K562 (cell line): ENCODE data around the gene PRDM2. TPM values are rescaled to one million over a fixed set of nuclear protein-coding genes. Genes with fewer than 3 reads are reported as not detected.

Source experiments
- ATAC-seq: fragments of 200-7000 bp; cut with Tn5 transposase; 3 replicates; pipeline ENCODE4 v1.9.1; 2020; ENCODE audit warnings: moderate library complexity
- BruUV-seq: library from RNA; stranded (reverse); fragments of 400-500 nt; replicated peaks from 2 replicates; lab custom pipeline; 2021; lab: Mats Ljungman, UMichigan
- CTCF ChIA-PET: fragments of 300-600 bp; formaldehyde crosslinking; extraction: SDS; loops from one replicate; lab custom pipeline; 2021; ENCODE audit warnings: low intra/inter-chr PET ratio; lab: Yijun Ruan, JAX
- POLR2A ChIA-PET: fragments of 300-600, 350-650 bp; sonication (Branson Sonifier 250); formaldehyde crosslinking; extraction: SDS; loops from one replicate; lab custom pipeline; 2021; ENCODE audit warnings: antibody characterized with exemption, inconsistent platforms; lab: Yijun Ruan, JAX
- DNase-seq, 4 experiments: peaks; one replicate each; pipeline versions ENCODE4 v3.0.0 to v3.0.0-alpha.2; 2011 to 2018; ENCODE audit warnings: low spot score in 3 of 4, mixed read lengths in 3 of 4; ENCODE audit errors: extremely low read depth in 1 of 4
- FAIRE-seq: peaks from 2 replicates; lab custom pipeline; 2011; peaks lifted over from hg19 to GRCh38; lab: Jason Lieb, UNC
- H2AFZ ChIP-seq: 2 replicates; pipeline ENCODE4 v1.6.0; 2011; ENCODE audit warnings: low read depth, low read length, control low read depth, inconsistent platforms
- H3K27ac ChIP-seq: fragments of 200-600 bp; 3 replicates; pipeline ENCODE4 v1.8.0; 2011; ENCODE audit warnings: low read depth, mild to moderate bottlenecking, control low read depth, inconsistent platforms, low read length, moderate library complexity, mixed read lengths; ENCODE audit errors: extremely low read depth
- H3K27me3 ChIP-seq, 2 experiments: fragments of 300-600 bp in 1 of 2; 2 replicates in 1 of 2; 3 replicates in 1 of 2; pipeline versions ENCODE4 v1.6.0 to v1.8.0; 2011; ENCODE audit warnings: inconsistent platforms in 2 of 2, low read length in 2 of 2, mild to moderate bottlenecking in 1 of 2, mixed read lengths in 1 of 2, moderate library complexity in 1 of 2; ENCODE audit not compliant: control insufficient read depth in 2 of 2, insufficient read depth in 2 of 2
- H3K36me3 ChIP-seq: fragments of 300-600 bp; 3 replicates; pipeline ENCODE4 v1.8.0; 2011; ENCODE audit warnings: mild to moderate bottlenecking, low read length, inconsistent platforms; ENCODE audit not compliant: control insufficient read depth, insufficient read depth
- H3K4me1 ChIP-seq, 2 experiments: fragments of 200-600 bp in 1 of 2; replicated peaks in 1 of 2; 2 replicates in 1 of 2; 3 replicates in 1 of 2; pipeline versions ENCODE4 v1.5.1 to v1.8.0; 2011; ENCODE audit warnings: inconsistent platforms in 2 of 2, low read length in 2 of 2, mild to moderate bottlenecking in 1 of 2, mixed read lengths in 1 of 2, moderate library complexity in 1 of 2; ENCODE audit not compliant: control insufficient read depth in 2 of 2, insufficient read depth in 2 of 2
- H3K4me2 ChIP-seq: 2 replicates; pipeline ENCODE4 v1.6.1; 2011; ENCODE audit warnings: low read length, control low read depth, inconsistent platforms, mixed read lengths; ENCODE audit not compliant: insufficient read depth
- H3K4me3 ChIP-seq: fragments of 200-600 bp; sonication (generic), shearing (Covaris generic); 2 replicates; pipeline ENCODE4 v1.5.1; 2016; ENCODE audit warnings: control low read depth, inconsistent platforms
- H3K79me2 ChIP-seq: fragments of 200-600 bp; 3 replicates; pipeline ENCODE4 v1.8.0; 2011; ENCODE audit warnings: low read length, inconsistent platforms; ENCODE audit not compliant: control insufficient read depth, insufficient read depth
- H3K9ac ChIP-seq, 2 experiments: 2 replicates each; pipeline versions ENCODE4 v1.6.0 to v1.6.1; 2011; ENCODE audit warnings: low read depth in 2 of 2, low read length in 2 of 2, control low read depth in 1 of 2, inconsistent platforms in 1 of 2, mild to moderate bottlenecking in 1 of 2, mixed read lengths in 1 of 2; ENCODE audit not compliant: insufficient read depth in 1 of 2
- H3K9me1 ChIP-seq: one replicate; pipeline ENCODE4 v1.6.0; 2011; ENCODE audit warnings: inconsistent platforms, mild to moderate bottlenecking, low read length, moderate library complexity; ENCODE audit not compliant: control insufficient read depth, insufficient read depth
- H3K9me3 ChIP-seq: replicated peaks from 2 replicates; pipeline ENCODE4 v1.5.1; 2011; ENCODE audit warnings: low read depth, low read length, inconsistent platforms; ENCODE audit not compliant: control insufficient read depth, insufficient read depth
- H4K20me1 ChIP-seq: replicated peaks from 2 replicates; pipeline ENCODE4 v1.6.1; 2011; ENCODE audit warnings: low read length, inconsistent platforms, mixed read lengths; ENCODE audit not compliant: control insufficient read depth, insufficient read depth
- BHLHE40 ChIP-seq: IDR thresholded peaks from 2 replicates; pipeline ENCODE4 v1.6.1; 2011; ENCODE audit warnings: low read length, improper control_type of control experiment
- CBFA2T3 ChIP-seq: fragments of 450-650 bp; IDR thresholded peaks from 2 replicates; pipeline ENCODE4 v1.6.1; 2017
- CCNT2 ChIP-seq: IDR thresholded peaks from 2 replicates; pipeline ENCODE4 v1.6.1; 2011; ENCODE audit warnings: borderline replicate concordance, low read depth, mild to moderate bottlenecking, moderate library complexity, mixed read lengths, low read length; ENCODE audit not compliant: insufficient read length; ENCODE audit errors: extremely low read depth
- CREM ChIP-seq: IDR thresholded peaks from 2 replicates; pipeline ENCODE4 v1.6.1; 2014; ENCODE audit warnings: antibody characterized with exemption, low read depth
- DACH1 ChIP-seq: fragments of 450-650 bp; IDR thresholded peaks from 2 replicates; pipeline ENCODE4 v1.6.1; 2018; ENCODE audit not compliant: partially characterized antibody
- MNT ChIP-seq, 2 experiments: fragments of 450-650 bp; conservative IDR thresholded peaks; 2 replicates each; pipeline ENCODE4 v1.6.1; 2017; ENCODE audit warnings: mild to moderate bottlenecking in 2 of 2, moderate library complexity in 2 of 2
- MYNN ChIP-seq, 2 experiments: sonication (generic); formaldehyde crosslinking in 1 of 2; IDR thresholded peaks; 2 replicates each; pipeline versions ENCODE4 v1.5.0 to v1.6.1; 2016 to 2020; ENCODE audit warnings: antibody characterized with exemption in 1 of 2, missing genetic modification reagents in 1 of 2
- POLR2AphosphoS5 ChIP-seq: IDR thresholded peaks from 2 replicates; pipeline ENCODE4 v1.6.1; 2011; ENCODE audit warnings: mild to moderate bottlenecking, low read depth, low read length, moderate library complexity; ENCODE audit not compliant: control insufficient read depth, insufficient read depth
- STAG1 ChIP-seq: sonication (generic); formaldehyde crosslinking; IDR thresholded peaks from 2 replicates; pipeline ENCODE4 v1.5.0; 2020; ENCODE audit warnings: missing genetic modification reagents, borderline replicate concordance
- TBL1XR1 ChIP-seq, 2 experiments: IDR thresholded peaks; 2 replicates each; pipeline ENCODE4 v1.6.1; 2012; ENCODE audit warnings: improper control_type of control experiment in 2 of 2, low read length in 2 of 2, mild to moderate bottlenecking in 1 of 2
- TRIM24 ChIP-seq, 2 experiments: fragments of 450-650 bp; IDR thresholded peaks; 2 replicates each; pipeline ENCODE4 v1.6.1; 2016
- WGBS: fragments of 100-300 bp; shearing (Covaris generic); methylation state at CpG from one replicate; pipeline ENCODE4 v1.1.6; 2016; ENCODE audit warnings: low coverage, mixed read lengths; ENCODE audit not compliant: insufficient coverage; ENCODE audit errors: missing lambda C conversion rate; 5-methylcytosine and 5-hydroxymethylcytosine counted together
- in situ Hi-C: fragments of 300-500 bp; cut with MboI; formaldehyde crosslinking; loops from 4 replicates; pipeline ENCODE4 v1.15.0; 2018; ENCODE audit warnings: inconsistent platforms, mixed read lengths
- intact Hi-C: fragments of 100-400 bp; cut with micrococcal nuclease; formaldehyde crosslinking; loops from 2 replicates; pipeline ENCODE4 v1.14.2; 2022
- polyA plus RNA-seq, 8 experiments: library from polyadenylated mRNA; depleted of rRNA in 4 of 8; stranded (reverse) in 5 of 8; unstranded in 3 of 8; fragments of >200 nt; fragmentation: Nextera tagmentation in 2 of 8; fragmentation: Illumina TruSeq in 1 of 8; extraction: Ambion mirVana in 2 of 8; extraction: Trizol in 1 of 8; gene quantifications; 2 replicates each; pipeline versions ENCODE4 v1.2.1 to v1.2.3, GENCODE V29; 2011 to 2014; ENCODE audit warnings: inconsistent platforms in 1 of 8, missing spikeins in 1 of 8
- total RNA-seq, 7 experiments: library from RNA; depleted of rRNA in 6 of 7; stranded (reverse); fragments of >200 nt in 6 of 7; fragmentation: Illumina TruSeq in 2 of 7; extraction: Trizol in 2 of 7; gene quantifications; 2 replicates each; pipeline versions ENCODE4 v1.2.1 to v1.2.3, GENCODE V29; 2011 to 2021; ENCODE audit warnings: low replicate concordance in 1 of 7
- TF ChIP-seq, protein P1 (sequence below): fragments of 450-650 bp; IDR thresholded peaks from 2 replicates; pipeline ENCODE4 v1.6.1; 2016; ENCODE audit warnings: low read depth

The PRDM2 gene
- total and polyA plus RNA-seq, 9 of the 15 experiments (the other 6 are each of a cell fraction or from before 2014, with no cell fraction given): 5.4 to 27.6 (median 12.5) TPM

- intact Hi-C loops: loop anchor here (2.0 kb wide), 1 partner anchor 144 kb away; no protein-coding TSS in a partner anchor
- in situ Hi-C loops: no loop called here
- no peak overlapping the region for H3K4me3 ChIP-seq
- H3K27ac ChIP-seq: no peak overlapping the region
- H4K20me1 ChIP-seq: peaks cover 46% of the 10 kb centered on the region
- H3K27me3 ChIP-seq: peaks cover 6 to 27% of the 10 kb centered on the region in 2 experiments; a peak in 4 of 5 replicates
- no peaks in the 10 kb centered on the region for H3K36me3 ChIP-seq
- BruUV-seq: no TSS peak
- peaks cover 23% of the 10 kb centered on the region in 2 experiments for H3K4me1 ChIP-seq
- ChIA-PET CTCF (interaction anchor here (3.9 kb wide), 1 partner anchor 143 kb away, joined by 16 read pairs; no protein-coding TSS in a partner anchor), POLR2A (no interaction called here)
- FAIRE-seq (peak; percentile 99), ATAC-seq (peak; percentile 86), DNase-seq (peak; percentile 86 to 92 (median 88))
- no peaks in the 10 kb centered on the region for H3K9me3 ChIP-seq
- WGBS: 0% methylated on average over 7 of the region's 7 CpGs
- no peak overlapping the region for H3K9ac ChIP-seq
- peak overlapping the region; percentile 36; the same call in 1 of the 2 replicates for H3K4me2 ChIP-seq
- no peaks in the 10 kb centered on the region for H3K79me2 ChIP-seq
- peaks cover 5% of the 10 kb centered on the region for H3K9me1 ChIP-seq
- no peak overlapping the region for H2AFZ ChIP-seq
- TF ChIP-seq DACH1 (peak; percentile 23), BHLHE40 (peak; percentile 49; the same call in 1 of the 2 replicates), TRIM24 (IDR thresholded peaks at IDR 0.05) (peak in 1 of 2 experiments; percentile 58; a peak in 2 of 4 replicates), CCNT2 (peak; percentile 32), CBFA2T3 (peak; percentile 93), MNT (conservative IDR thresholded peaks at IDR 0.05) (peak in 1 of 2 experiments; percentile 40; a peak in 1 of 4 replicates), MYNN (IDR thresholded peaks at IDR 0.05) (peak; percentile 28; the same call in 1 of the 2 replicates), MYNN (CRISPR knock-in tag; IDR thresholded peaks at IDR 0.05) (no peak), CREM (peak; percentile 51), TBL1XR1 (IDR thresholded peaks at IDR 0.05; ENCODE audit: low read length in 2 of 2) (peak in 1 of 2 experiments; percentile 48; a peak in 1 of 4 replicates), POLR2AphosphoS5 (peak; percentile 84), STAG1 (CRISPR knock-in tag) (no peak)
- TF ChIP-seq, protein P1, sequence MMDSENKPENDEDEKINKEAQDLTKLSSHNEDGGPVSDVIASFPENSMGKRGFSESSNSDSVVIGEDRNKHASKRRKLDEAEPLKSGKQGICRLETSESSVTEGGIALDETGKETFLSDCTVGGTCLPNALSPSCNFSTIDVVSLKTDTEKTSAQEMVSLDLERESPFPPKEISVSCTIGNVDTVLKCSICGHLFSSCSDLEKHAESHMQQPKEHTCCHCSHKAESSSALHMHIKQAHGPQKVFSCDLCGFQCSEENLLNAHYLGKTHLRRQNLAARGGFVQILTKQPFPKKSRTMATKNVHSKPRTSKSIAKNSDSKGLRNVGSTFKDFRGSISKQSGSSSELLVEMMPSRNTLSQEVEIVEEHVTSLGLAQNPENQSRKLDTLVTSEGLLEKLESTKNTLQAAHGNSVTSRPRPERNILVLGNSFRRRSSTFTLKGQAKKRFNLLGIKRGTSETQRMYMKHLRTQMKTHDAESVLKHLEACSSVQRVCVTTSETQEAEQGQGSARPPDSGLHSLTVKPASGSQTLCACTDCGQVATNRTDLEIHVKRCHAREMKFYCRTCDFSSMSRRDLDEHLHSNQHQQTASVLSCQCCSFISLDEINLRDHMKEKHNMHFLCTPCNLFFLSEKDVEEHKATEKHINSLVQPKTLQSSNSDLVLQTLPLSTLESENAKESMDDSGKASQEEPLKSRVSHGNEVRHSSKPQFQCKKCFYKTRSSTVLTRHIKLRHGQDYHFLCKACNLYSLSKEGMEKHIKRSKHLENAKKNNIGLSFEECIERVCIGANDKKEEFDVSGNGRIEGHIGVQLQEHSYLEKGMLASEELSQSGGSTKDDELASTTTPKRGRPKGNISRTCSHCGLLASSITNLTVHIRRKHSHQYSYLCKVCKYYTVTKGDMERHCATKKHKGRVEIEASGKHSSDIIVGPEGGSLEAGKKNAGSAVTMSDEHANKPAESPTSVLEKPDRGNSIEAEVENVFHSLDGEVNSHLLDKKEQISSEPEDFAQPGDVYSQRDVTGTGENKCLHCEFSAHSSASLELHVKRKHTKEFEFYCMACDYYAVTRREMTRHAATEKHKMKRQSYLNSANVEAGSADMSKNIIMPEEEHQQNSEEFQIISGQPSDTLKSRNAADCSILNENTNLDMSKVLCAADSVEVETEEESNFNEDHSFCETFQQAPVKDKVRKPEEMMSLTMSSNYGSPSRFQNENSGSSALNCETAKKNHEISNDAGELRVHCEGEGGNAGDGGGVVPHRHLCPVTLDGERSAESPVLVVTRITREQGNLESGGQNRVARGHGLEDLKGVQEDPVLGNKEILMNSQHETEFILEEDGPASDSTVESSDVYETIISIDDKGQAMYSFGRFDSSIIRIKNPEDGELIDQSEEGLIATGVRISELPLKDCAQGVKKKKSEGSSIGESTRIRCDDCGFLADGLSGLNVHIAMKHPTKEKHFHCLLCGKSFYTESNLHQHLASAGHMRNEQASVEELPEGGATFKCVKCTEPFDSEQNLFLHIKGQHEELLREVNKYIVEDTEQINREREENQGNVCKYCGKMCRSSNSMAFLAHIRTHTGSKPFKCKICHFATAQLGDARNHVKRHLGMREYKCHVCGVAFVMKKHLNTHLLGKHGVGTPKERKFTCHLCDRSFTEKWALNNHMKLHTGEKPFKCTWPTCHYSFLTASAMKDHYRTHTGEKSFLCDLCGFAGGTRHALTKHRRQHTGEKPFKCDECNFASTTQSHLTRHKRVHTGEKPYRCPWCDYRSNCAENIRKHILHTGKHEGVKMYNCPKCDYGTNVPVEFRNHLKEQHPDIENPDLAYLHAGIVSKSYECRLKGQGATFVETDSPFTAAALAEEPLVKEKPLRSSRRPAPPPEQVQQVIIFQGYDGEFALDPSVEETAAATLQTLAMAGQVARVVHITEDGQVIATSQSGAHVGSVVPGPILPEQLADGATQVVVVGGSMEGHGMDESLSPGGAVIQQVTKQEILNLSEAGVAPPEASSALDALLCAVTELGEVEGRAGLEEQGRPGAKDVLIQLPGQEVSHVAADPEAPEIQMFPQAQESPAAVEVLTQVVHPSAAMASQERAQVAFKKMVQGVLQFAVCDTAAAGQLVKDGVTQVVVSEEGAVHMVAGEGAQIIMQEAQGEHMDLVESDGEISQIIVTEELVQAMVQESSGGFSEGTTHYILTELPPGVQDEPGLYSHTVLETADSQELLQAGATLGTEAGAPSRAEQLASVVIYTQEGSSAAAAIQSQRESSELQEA: 0 out of 2 replicates have a peak, but pooled peaks have one; percentile 1
Observed at GRCh38 chr1:13808729-13809131, 108.7 kb downstream of the PRDM2 start.
